Retinal pigment epithelial cell (primary cell): ENCODE measurements around the gene RNF149.

Experiments
- DNase-seq: peaks from one replicate; pipeline ENCODE4 v3.0.0-alpha.2; 2010; ENCODE audit warnings: low read depth
- H3K4me3 ChIP-seq: 2 replicates; pipeline ENCODE4 v1.5.1; 2011; ENCODE audit warnings: mild to moderate bottlenecking, low read length, control low read depth, moderate library complexity
- CTCF ChIP-seq: conservative IDR thresholded peaks from 2 replicates; pipeline ENCODE4 v1.5.1; 2011; ENCODE audit warnings: low read depth, low read length, control low read depth, inconsistent platforms

Gene RNF149

GRCh38 chr2:101267671-101268656 lies 40.5 kb downstream of the RNF149 start:
- no peak overlapping the region for H3K4me3 ChIP-seq
- DNase-seq: no peak
- TF ChIP-seq CTCF: no peak

- no peak for TF ChIP-seq CTCF
- H3K4me3 ChIP-seq: no peak overlapping the region
- no peak for DNase-seq
These were observed 42.5 kb downstream of the RNF149 start for GRCh38 chr2:101265893-101266499.

GRCh38 chr2:101264360-101264939 lies 44.1 kb downstream of the RNF149 start:
- no peak for DNase-seq
- no peak overlapping the region for H3K4me3 ChIP-seq
- TF ChIP-seq CTCF: no peak

- DNase-seq: no peak
- TF ChIP-seq CTCF: no peak
- H3K4me3 ChIP-seq: no peak overlapping the region
These were observed 45.1 kb downstream of the RNF149 start for GRCh38 chr2:101263377-101263800.

GRCh38 chr2:101262142-101262541 lies 46.4 kb downstream of the RNF149 start:
- DNase-seq: no peak
- TF ChIP-seq CTCF: no peak
- H3K4me3 ChIP-seq: no peak overlapping the region

- H3K4me3 ChIP-seq: no peak overlapping the region
- no peak for DNase-seq
- TF ChIP-seq CTCF: no peak
These were observed 49.7 kb downstream of the RNF149 start for GRCh38 chr2:101258804-101259203.
